Endothelial cell of umbilical vein (primary cell): Measurements from ENCODE around the gene OR8B4. TPM values are rescaled to one million over a fixed set of nuclear protein-coding genes. Genes with fewer than 3 reads are reported as not detected.
"Not testable (repeated sequence)": the region's sequence is repeated elsewhere in the genome, so short reads cannot be mapped to it uniquely, and the experiment has no call there.

Experiments used
- BruUV-seq: library from RNA; stranded (reverse); fragments of 400-500 nt; replicated peaks from 2 replicates; lab custom pipeline; 2021; lab: Mats Ljungman, UMichigan
- CTCF ChIA-PET: fragments of 300-600, 350-600 bp; sonication (Branson Sonifier 250); formaldehyde crosslinking; loops from one replicate; lab custom pipeline; 2021; ENCODE audit warnings: antibody characterized with exemption, inconsistent platforms; lab: Charles Lee
- POLR2A ChIA-PET: fragments of 300-600, 350-600 bp; sonication (Branson Sonifier 250); formaldehyde crosslinking; loops from one replicate; lab custom pipeline; 2021; ENCODE audit warnings: antibody characterized with exemption, inconsistent platforms; lab: Charles Lee
- DNase-seq: peaks from one replicate; pipeline ENCODE4 v3.0.0-alpha.2; 2011; ENCODE audit warnings: low read depth, low spot score
- FAIRE-seq: peaks from 2 replicates; lab custom pipeline; 2011; peaks lifted over from hg19 to GRCh38; lab: Jason Lieb, UNC
- H2AFZ ChIP-seq: 2 replicates; pipeline ENCODE4 v1.6.0; 2012; ENCODE audit warnings: low read depth, low read length, control low read depth, inconsistent platforms
- H3K27ac ChIP-seq: 2 replicates; pipeline ENCODE4 v1.5.1; 2011; ENCODE audit warnings: low read depth, mild to moderate bottlenecking, control low read depth, low read length, moderate library complexity; ENCODE audit not compliant: insufficient read depth
- H3K27me3 ChIP-seq, 2 experiments: 2 replicates each; pipeline versions ENCODE4 v1.6.0 to v1.6.1; 2011; ENCODE audit warnings: low read length in 2 of 2, mixed read lengths in 1 of 2; ENCODE audit not compliant: control insufficient read depth in 2 of 2, insufficient read depth in 2 of 2
- H3K36me3 ChIP-seq, 2 experiments: 2 replicates in 1 of 2; 3 replicates in 1 of 2; pipeline ENCODE4 v1.5.1; 2011; ENCODE audit warnings: low read length in 2 of 2, mild to moderate bottlenecking in 1 of 2, moderate library complexity in 1 of 2; ENCODE audit not compliant: control insufficient read depth in 2 of 2, insufficient read depth in 2 of 2; ENCODE audit errors: extremely low read depth in 1 of 2
- H3K4me1 ChIP-seq: 3 replicates; pipeline ENCODE4 v1.5.1; 2011; ENCODE audit warnings: mild to moderate bottlenecking, low read length; ENCODE audit not compliant: control insufficient read depth, insufficient read depth; ENCODE audit errors: extremely low read depth
- H3K4me2 ChIP-seq: 2 replicates; pipeline ENCODE4 v1.6.1; 2011; ENCODE audit warnings: low read length, control low read depth, mixed read lengths; ENCODE audit not compliant: insufficient read depth
- H3K4me3 ChIP-seq, 3 experiments: fragments of 200-600 bp in 1 of 3; sonication (generic), shearing (Covaris generic) in 1 of 3; replicated peaks in 1 of 3; 2 replicates each; pipeline ENCODE4 v1.5.1; 2011 to 2016; ENCODE audit warnings: control low read depth in 3 of 3, low read length in 3 of 3, mild to moderate bottlenecking in 2 of 3, inconsistent platforms in 1 of 3, low read depth in 1 of 3, moderate library complexity in 1 of 3; ENCODE audit not compliant: insufficient read depth in 1 of 3
- H3K79me2 ChIP-seq: 2 replicates; pipeline ENCODE4 v1.6.0; 2012; ENCODE audit warnings: low read length, inconsistent platforms; ENCODE audit not compliant: control insufficient read depth, insufficient read depth
- H3K9ac ChIP-seq: replicated peaks from 2 replicates; pipeline ENCODE3; 2011; ENCODE audit warnings: low read length, control low read depth; ENCODE audit not compliant: insufficient read depth; ENCODE audit errors: extremely low read depth
- H3K9me1 ChIP-seq: replicated peaks from 3 replicates; pipeline ENCODE4 v1.6.0; 2011; ENCODE audit warnings: mild to moderate bottlenecking, low read length; ENCODE audit not compliant: control insufficient read depth, insufficient read depth; ENCODE audit errors: extremely low read depth
- H3K9me3 ChIP-seq: replicated peaks from 2 replicates; pipeline ENCODE4 v1.5.1; 2012; ENCODE audit warnings: low read length, inconsistent platforms; ENCODE audit not compliant: control insufficient read depth, insufficient read depth
- H4K20me1 ChIP-seq: replicated peaks from 2 replicates; pipeline ENCODE3; 2011; ENCODE audit warnings: mild to moderate bottlenecking, low read length; ENCODE audit not compliant: control insufficient read depth, insufficient read depth; ENCODE audit errors: extremely low read depth
- EZH2 ChIP-seq: IDR thresholded peaks from 2 replicates; pipeline ENCODE4 v1.6.1; 2012; ENCODE audit warnings: borderline replicate concordance, low read depth, mild to moderate bottlenecking, moderate library complexity, low read length, inconsistent platforms; ENCODE audit not compliant: severe bottlenecking
- JUN ChIP-seq: IDR thresholded peaks from 2 replicates; pipeline ENCODE4 v1.6.1; 2011; ENCODE audit warnings: borderline replicate concordance, low read depth; ENCODE audit not compliant: insufficient read length, insufficient read depth
- MYC ChIP-seq: IDR thresholded peaks from one replicate; pipeline ENCODE4 v1.6.1; 2011; ENCODE audit warnings: mild to moderate bottlenecking, low read depth, low read length
- POLR2AphosphoS5 ChIP-seq: IDR thresholded peaks from 2 replicates; pipeline ENCODE4 v1.6.1; 2012; ENCODE audit warnings: low read depth, mild to moderate bottlenecking, control low read depth, low read length, moderate library complexity; ENCODE audit not compliant: insufficient read depth
- dilution Hi-C: fragments of 300-500 bp; cut with MboI; formaldehyde crosslinking; loops from one replicate; pipeline ENCODE4 v1.15.0; 2019; ENCODE audit warnings: low sequenced_read_pairs; ENCODE audit not compliant: extremely low pct_ligation_motif_present
- intact Hi-C: fragments of 100-400 bp; cut with micrococcal nuclease; formaldehyde crosslinking; loops from one replicate; pipeline ENCODE4 v1.10.0; 2022
- polyA plus RNA-seq, 4 experiments: library from polyadenylated mRNA; depleted of rRNA in 3 of 4; stranded (reverse) in 3 of 4; unstranded in 1 of 4; fragments of >200 nt; gene quantifications; 2 replicates each; pipeline versions ENCODE4 v1.2.1 to v1.2.3, GENCODE V29; 2011 to 2012; ENCODE audit warnings: missing spikeins in 1 of 4
- total RNA-seq: library from RNA; stranded (reverse); gene quantifications from 2 replicates; pipeline ENCODE4 v1.2.3, GENCODE V29; 2021

Gene OR8B4
- total and polyA plus RNA-seq, 2 donors (not counting 3 experiments of a cell fraction or from before 2014, with no cell fraction given): not detected

DNA sequence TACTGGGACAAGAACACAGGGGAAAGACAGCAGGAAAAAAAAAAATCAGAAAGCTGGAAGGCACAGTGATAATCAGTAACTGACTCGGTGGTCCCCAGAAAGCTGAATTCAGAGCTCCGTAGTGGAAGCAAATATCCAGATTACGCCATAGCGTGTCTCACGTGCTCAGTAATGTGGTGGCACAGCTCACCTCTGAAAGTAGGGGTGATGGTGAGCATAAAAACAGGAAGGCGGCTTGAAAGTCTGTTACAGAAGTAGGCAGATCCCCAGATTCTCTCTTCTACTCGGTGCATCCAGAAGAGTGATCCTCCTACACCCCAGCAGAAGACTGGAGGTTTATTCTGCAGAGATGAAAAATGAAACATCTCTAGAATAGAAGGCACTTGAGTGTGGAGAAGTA lies 14.8 kb downstream of the OR8B4 start:
- ChIA-PET POLR2A (no interaction called here), CTCF (interaction anchor here (1.7 kb wide), 1 partner anchor 339 kb away, joined by 5 read pairs; no protein-coding TSS in a partner anchor)
- Histone ChIP-seq H3K9me1 (no peaks in the 10 kb centered on the region), H4K20me1 (no peaks in the 10 kb centered on the region), H3K27me3 (peaks cover 17 to 32% of the 10 kb centered on the region in 2 experiments), H2AFZ (no peak overlapping the region), H3K4me3 (no peak overlapping the region), H3K36me3 (no peaks in the 10 kb centered on the region), H3K4me1 (no peaks in the 10 kb centered on the region), H3K9ac (no peak overlapping the region), H3K4me2 (no peak overlapping the region), H3K9me3 (no peaks in the 10 kb centered on the region), H3K79me2 (no peaks in the 10 kb centered on the region), H3K27ac (no peak overlapping the region)
- BruUV-seq: no TSS peak
- intact Hi-C loops (no loop called here), dilution Hi-C loops (no loop called here)
- FAIRE-seq: no peak
- no peak for TF ChIP-seq EZH2
- no peak for TF ChIP-seq JUN
- no peak for DNase-seq

DNA sequence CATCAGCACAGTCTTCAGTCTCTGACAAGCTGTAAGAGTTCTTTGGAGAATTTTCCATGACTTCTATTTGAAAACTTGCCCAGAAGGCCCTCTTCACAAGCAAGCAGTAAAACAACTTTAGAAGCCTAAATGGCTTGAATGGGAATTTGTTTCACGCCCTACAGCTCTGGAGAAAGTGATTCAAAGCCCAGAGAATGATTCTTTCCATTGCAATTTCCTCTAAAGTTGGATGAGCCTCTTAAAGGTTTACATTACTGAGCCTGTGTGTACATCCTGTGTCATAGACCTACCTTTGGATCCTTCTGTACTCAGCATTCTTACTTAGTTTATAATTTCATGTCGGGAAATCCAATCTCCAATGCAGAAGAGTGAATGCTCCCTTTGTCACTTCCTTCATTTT lies 19.1 kb downstream of the OR8B4 start:
- H3K4me3 ChIP-seq: no peak overlapping the region
- no peaks in the 10 kb centered on the region for H3K36me3 ChIP-seq
- dilution Hi-C loops: no loop called here
- no TSS peak for BruUV-seq
- ChIA-PET CTCF (interaction anchor here (1.0 to 1.1 kb wide), 3 partner anchors 9 to 222 kb away, joined by 3 read pairs; no protein-coding TSS in a partner anchor), POLR2A (no interaction called here)
- FAIRE-seq (no peak), DNase-seq (no peak)
- H4K20me1 ChIP-seq: no peaks in the 10 kb centered on the region
- H3K4me2 ChIP-seq: no peak overlapping the region
- no peak for TF ChIP-seq MYC
- no peak for TF ChIP-seq POLR2AphosphoS5
- peaks cover 6 to 20% of the 10 kb centered on the region in 2 experiments for H3K27me3 ChIP-seq
- intact Hi-C loops: no loop called here
- no peak overlapping the region for H3K27ac ChIP-seq
- no peak overlapping the region for H3K9ac ChIP-seq
- no peak overlapping the region for H2AFZ ChIP-seq
- H3K4me1 ChIP-seq: no peaks in the 10 kb centered on the region
- H3K9me1 ChIP-seq: no peaks in the 10 kb centered on the region
- no peaks in the 10 kb centered on the region for H3K79me2 ChIP-seq
- no peaks in the 10 kb centered on the region for H3K9me3 ChIP-seq

DNA sequence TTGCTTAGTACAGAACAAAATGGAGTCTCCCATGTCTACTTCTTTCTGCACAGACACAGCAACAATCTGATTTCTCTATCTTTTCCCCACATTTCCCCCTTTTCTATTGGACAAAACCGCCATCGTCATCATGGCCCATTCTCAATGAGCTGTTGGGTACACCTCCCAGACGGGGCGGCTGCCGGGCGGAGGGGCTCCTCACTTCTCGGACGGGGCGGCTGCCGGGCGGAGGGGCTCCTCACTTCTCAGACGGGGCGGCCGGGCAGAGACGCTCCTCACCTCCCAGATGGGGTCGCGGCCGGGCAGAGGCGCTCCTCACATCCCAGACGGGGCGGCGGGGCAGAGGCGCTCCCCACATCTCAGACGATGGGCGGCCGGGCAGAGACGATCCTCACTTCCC lies 21.5 kb downstream of the OR8B4 start:
- BruUV-seq, H4K20me1 ChIP-seq, H3K9me1 ChIP-seq, H3K79me2 ChIP-seq, H3K4me3 ChIP-seq, H2AFZ ChIP-seq, H3K9ac ChIP-seq, dilution Hi-C loops, H3K4me1 ChIP-seq, H3K4me2 ChIP-seq, DNase-seq, H3K27ac ChIP-seq, POLR2A ChIA-PET, FAIRE-seq, H3K9me3 ChIP-seq, H3K36me3 ChIP-seq: not testable (repeated sequence)
- CTCF ChIA-PET: interaction anchor here (0.6 to 2.8 kb wide), 6 partner anchors 13 to 473 kb away, joined by 3 to 15 read pairs (median 4); no protein-coding TSS in a partner anchor
- intact Hi-C loops: loop anchor here (2.0 to 5.0 kb wide), 2 partner anchors 332 to 434 kb away; no protein-coding TSS in a partner anchor
- peaks cover 2 to 15% of the 10 kb centered on the region in 2 experiments for H3K27me3 ChIP-seq
